IMR-90 (cell line): ENCODE measurements around the gene NADK. TPM values are rescaled to one million over a fixed set of nuclear protein-coding genes. Genes with fewer than 3 reads are reported as not detected.

Experiments
- ATAC-seq: fragments of 200-7000 bp; cut with Tn5 transposase; 2 replicates; pipeline ENCODE4 v1.9.1; 2020; ENCODE audit warnings: low read depth, mild to moderate bottlenecking, moderate library complexity
- BruUV-seq: library from RNA; stranded (reverse); fragments of 400-500 nt; replicated peaks from 2 replicates; lab custom pipeline; 2021; lab: Mats Ljungman, UMichigan
- CTCF ChIA-PET: fragments of 300-600 bp; formaldehyde crosslinking; extraction: SDS; loops from one replicate; lab custom pipeline; 2021; ENCODE audit warnings: antibody characterized with exemption; lab: Yijun Ruan, JAX
- POLR2A ChIA-PET: fragments of 300-600 bp; sonication (Branson Sonifier 250); formaldehyde crosslinking; loops from one replicate; lab custom pipeline; 2022; ENCODE audit warnings: antibody characterized with exemption; ENCODE audit not compliant: unreplicated experiment; lab: Charles Lee
- DNase-seq: peaks from one replicate; pipeline ENCODE4 v3.0.0; 2013
- H2AFZ ChIP-seq: replicated peaks from 2 replicates; pipeline ENCODE3; 2013; ENCODE audit warnings: low read length, mild to moderate bottlenecking; ENCODE audit not compliant: poor library complexity
- H2AK5ac ChIP-seq: 2 replicates; pipeline ENCODE4 v1.6.1; 2013; ENCODE audit warnings: low read depth, low read length, inconsistent platforms
- H2AK9ac ChIP-seq: replicated peaks from 2 replicates; pipeline ENCODE3; 2013; ENCODE audit warnings: mild to moderate bottlenecking, low read depth, low read length, moderate library complexity; ENCODE audit not compliant: poor library complexity
- H2BK120ac ChIP-seq: 2 replicates; pipeline ENCODE4 v1.6.1; 2013; ENCODE audit warnings: low read depth, low read length, inconsistent platforms
- H2BK15ac ChIP-seq: 3 replicates; pipeline ENCODE4 v1.6.1; 2013; ENCODE audit warnings: low read depth, low read length, inconsistent platforms
- H2BK20ac ChIP-seq: 2 replicates; pipeline ENCODE4 v1.6.1; 2013; ENCODE audit warnings: low read depth, mild to moderate bottlenecking, inconsistent platforms, low read length, moderate library complexity
- H2BK5ac ChIP-seq: 2 replicates; pipeline ENCODE4 v1.6.1; 2013; ENCODE audit warnings: mild to moderate bottlenecking, low read depth, low read length, inconsistent platforms; ENCODE audit not compliant: poor library complexity, severe bottlenecking
- H3K14ac ChIP-seq: replicated peaks from 2 replicates; pipeline ENCODE4 v1.6.1; 2013; ENCODE audit warnings: low read depth, low read length, inconsistent platforms
- H3K18ac ChIP-seq: 2 replicates; pipeline ENCODE4 v1.6.1; 2013; ENCODE audit warnings: low read depth, low read length, control low read depth
- H3K23ac ChIP-seq: 2 replicates; pipeline ENCODE4 v1.6.1; 2013; ENCODE audit warnings: low read depth, low read length, inconsistent platforms
- H3K27ac ChIP-seq: 2 replicates; pipeline ENCODE4 v1.5.1; 2013; ENCODE audit warnings: mild to moderate bottlenecking, control low read depth, low read length; ENCODE audit not compliant: insufficient read depth
- H3K27me3 ChIP-seq: 2 replicates; pipeline ENCODE4 v1.6.1; 2013; ENCODE audit warnings: low read length; ENCODE audit not compliant: control insufficient read depth, insufficient read depth
- H3K36me3 ChIP-seq: 2 replicates; pipeline ENCODE4 v1.6.1; 2013; ENCODE audit warnings: low read length, mixed read lengths; ENCODE audit not compliant: control insufficient read depth, insufficient read depth
- H3K4ac ChIP-seq: 2 replicates; pipeline ENCODE4 v1.6.1; 2013; ENCODE audit warnings: low read depth, low read length, inconsistent platforms
- H3K4me1 ChIP-seq: 2 replicates; pipeline ENCODE4 v1.6.1; 2013; ENCODE audit warnings: low read length, mixed read lengths; ENCODE audit not compliant: control insufficient read depth, insufficient read depth
- H3K4me2 ChIP-seq: 2 replicates; pipeline ENCODE4 v1.6.1; 2013; ENCODE audit warnings: low read depth, mild to moderate bottlenecking, control low read depth, low read length, moderate library complexity
- H3K4me3 ChIP-seq: 2 replicates; pipeline ENCODE4 v1.5.1; 2013; ENCODE audit warnings: low read depth, mild to moderate bottlenecking, control low read depth, low read length, moderate library complexity; ENCODE audit not compliant: insufficient read depth
- H3K56ac ChIP-seq: 2 replicates; pipeline ENCODE4 v1.6.1; 2013; ENCODE audit warnings: low read length, inconsistent platforms; ENCODE audit not compliant: insufficient read depth; ENCODE audit errors: extremely low read depth
- H3K79me1 ChIP-seq, 2 experiments: 2 replicates each; pipeline ENCODE4 v1.6.1; 2013; ENCODE audit warnings: low read length in 2 of 2, inconsistent platforms in 1 of 2, low read depth in 1 of 2
- H3K9ac ChIP-seq: 2 replicates; pipeline ENCODE4 v1.6.1; 2013; ENCODE audit warnings: low read depth, low read length, control low read depth
- H3K9me1 ChIP-seq: 2 replicates; pipeline ENCODE4 v1.6.1; 2013; ENCODE audit warnings: low read length, inconsistent platforms; ENCODE audit not compliant: insufficient read depth
- H3K9me3 ChIP-seq: 2 replicates; pipeline ENCODE4 v1.6.1; 2013; ENCODE audit warnings: low read length; ENCODE audit not compliant: control insufficient read depth, insufficient read depth
- H4K20me1 ChIP-seq: 2 replicates; pipeline ENCODE4 v1.6.1; 2013; ENCODE audit warnings: low read length, inconsistent platforms; ENCODE audit not compliant: insufficient read depth
- H4K5ac ChIP-seq: 2 replicates; pipeline ENCODE4 v1.6.1; 2013; ENCODE audit warnings: mild to moderate bottlenecking, low read depth, low read length, control low read depth
- H4K8ac ChIP-seq, 2 experiments: 2 replicates each; pipeline ENCODE4 v1.6.1; 2013; ENCODE audit warnings: low read depth in 2 of 2, low read length in 2 of 2, control low read depth in 1 of 2, inconsistent platforms in 1 of 2
- H4K91ac ChIP-seq: 2 replicates; pipeline ENCODE4 v1.6.1; 2013; ENCODE audit warnings: low read depth, low read length, inconsistent platforms; ENCODE audit not compliant: insufficient read depth
- BHLHE40 ChIP-seq: fragments of 150-350 bp; IDR thresholded peaks from 2 replicates; pipeline ENCODE4 v1.6.1; 2016; ENCODE audit warnings: mild to moderate bottlenecking, low read depth, low read length
- CEBPB ChIP-seq: IDR thresholded peaks from 2 replicates; pipeline ENCODE4 v1.6.1; 2012; ENCODE audit warnings: low read depth, low read length, improper control_type of control experiment
- FOS ChIP-seq: fragments of 150-350 bp; IDR thresholded peaks from 2 replicates; pipeline ENCODE4 v1.6.1; 2016; ENCODE audit warnings: low read depth, low read length
- MAFK ChIP-seq: IDR thresholded peaks from 2 replicates; pipeline ENCODE4 v1.6.1; 2012; ENCODE audit warnings: low read depth, low read length, improper control_type of control experiment
- MAZ ChIP-seq: IDR thresholded peaks from 2 replicates; pipeline ENCODE4 v1.6.1; 2012; ENCODE audit warnings: low read depth, mild to moderate bottlenecking, low read length, improper control_type of control experiment, moderate library complexity, borderline replicate concordance
- MXI1 ChIP-seq: IDR thresholded peaks from 2 replicates; pipeline ENCODE4 v1.6.1; 2012; ENCODE audit warnings: low read depth, mild to moderate bottlenecking, low read length, moderate library complexity, borderline replicate concordance
- POLR2A ChIP-seq: IDR thresholded peaks from 2 replicates; pipeline ENCODE4 v1.6.1; 2012; ENCODE audit warnings: mild to moderate bottlenecking, low read depth, low read length
- RFX5 ChIP-seq: IDR thresholded peaks from 2 replicates; pipeline ENCODE4 v1.8.0; 2012; ENCODE audit warnings: low read depth, mild to moderate bottlenecking, low read length, moderate library complexity
- SMC3 ChIP-seq: fragments of 150-350 bp; IDR thresholded peaks from 2 replicates; pipeline ENCODE4 v1.6.1; 2016; ENCODE audit warnings: low read depth, mild to moderate bottlenecking, antibody characterized with exemption, low read length, moderate library complexity
- USF2 ChIP-seq: fragments of 150-350 bp; IDR thresholded peaks from 2 replicates; pipeline ENCODE4 v1.6.1; 2017; ENCODE audit warnings: mild to moderate bottlenecking, antibody characterized with exemption, low read length, low read depth
- WGBS, 2 experiments: methylation state at CpG; one replicate each; pipeline versions ENCODE4 v1.1.5 to v1.1.7; 2013; ENCODE audit warnings: missing lambda C conversion rate in 2 of 2; ENCODE audit not compliant: insufficient read length in 1 of 2; ENCODE audit errors: extremely low coverage in 2 of 2; 5-methylcytosine and 5-hydroxymethylcytosine counted together
- dilution Hi-C: fragments of 300-500 bp; cut with HindIII; formaldehyde crosslinking; loops from one replicate; pipeline ENCODE4 v1.14.3; 2018; ENCODE audit warnings: low sequenced_read_pairs; ENCODE audit not compliant: unreplicated experiment
- in situ Hi-C: fragments of 300-500 bp; cut with MboI; formaldehyde crosslinking; loops from 3 replicates; pipeline ENCODE4 v1.14.3; 2019; ENCODE audit warnings: low sequenced_read_pairs, inconsistent platforms, mixed read lengths
- intact Hi-C: fragments of 100-400 bp; cut with micrococcal nuclease; formaldehyde crosslinking; loops from 2 replicates; pipeline ENCODE4 v1.10.0; 2022
- polyA plus RNA-seq, 3 experiments: library from polyadenylated mRNA; depleted of rRNA; stranded (reverse); fragments of >200 nt; gene quantifications; 2 replicates each; pipeline ENCODE4 v1.2.3, GENCODE V29; 2012; ENCODE audit warnings: low replicate concordance in 1 of 3
- total RNA-seq: library from RNA; depleted of rRNA; stranded (reverse); fragments of >200 nt; gene quantifications from 2 replicates; pipeline ENCODE4 v1.2.3, GENCODE V29; 2012
- TF ChIP-seq, protein P1 (sequence below): conservative IDR thresholded peaks from 2 replicates; pipeline ENCODE4 v1.5.1; 2012; ENCODE audit warnings: mild to moderate bottlenecking, low read depth, low read length, improper control_type of control experiment
- TF ChIP-seq, protein P2 (sequence below): fragments of 150-350 bp; IDR thresholded peaks from 2 replicates; pipeline ENCODE4 v1.6.1; 2016; ENCODE audit warnings: low read depth, mild to moderate bottlenecking, low read length, moderate library complexity, borderline replicate concordance

NADK gene
- total and polyA plus RNA-seq, 2 of the 4 experiments (the other 2 are of a cell fraction) = 12.5 to 56.1 TPM

DNA sequence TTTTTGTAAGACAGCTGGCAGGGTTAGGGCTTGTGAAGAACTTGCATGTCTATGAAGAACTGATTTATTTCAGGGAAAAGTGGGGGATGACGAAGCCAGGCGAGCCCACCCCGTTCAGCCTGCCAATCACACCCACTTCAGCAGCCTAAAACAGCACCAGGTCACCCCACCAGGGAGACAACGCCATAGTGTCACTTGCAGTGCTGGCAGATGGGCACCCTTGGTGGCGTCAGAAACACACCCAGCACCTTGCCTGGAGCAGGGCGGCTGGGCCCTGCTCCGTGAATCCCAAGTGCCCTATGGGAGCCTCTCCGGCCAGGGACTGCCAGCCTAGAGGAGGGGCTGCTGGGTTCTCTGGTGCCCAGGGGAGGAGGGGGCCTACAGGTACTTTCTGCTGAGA, 5.0 kb upstream of the NADK start:
- intact Hi-C loops (no loop called here), dilution Hi-C loops (no loop called here), in situ Hi-C loops (loop anchor here (10.0 kb wide), 1 partner anchor 121 kb away; no protein-coding TSS in a partner anchor)
- H3K4ac ChIP-seq = no peak overlapping the region; the same call in 1 of the 2 replicates
- H3K9me1 ChIP-seq = peaks cover 8% of the 10 kb centered on the region
- no peak overlapping the region for H2AK9ac ChIP-seq
- H3K18ac ChIP-seq = no peak overlapping the region
- peaks cover 20 to 50% of the 10 kb centered on the region in 2 experiments for H3K79me1 ChIP-seq
- no TSS peak for BruUV-seq
- no peak overlapping the region for H4K91ac ChIP-seq
- ATAC-seq = no peak
- H2AFZ ChIP-seq = no peak overlapping the region
- H2AK5ac ChIP-seq = no peak overlapping the region
- no peak overlapping the region for H2BK15ac ChIP-seq
- no peaks in the 10 kb centered on the region for H3K27me3 ChIP-seq
- ChIA-PET CTCF (no interaction called here), POLR2A (no interaction called here)
- no CpG with 5 or more reads among the region's 8 CpGs for WGBS, 2 experiments
- no peak overlapping the region for H3K9ac ChIP-seq
- no peak overlapping the region for H4K5ac ChIP-seq
- H3K4me1 ChIP-seq = peaks cover 15% of the 10 kb centered on the region
- H2BK5ac ChIP-seq = no peak overlapping the region
- H2BK20ac ChIP-seq = no peak overlapping the region
- peaks cover 29% of the 10 kb centered on the region for H4K20me1 ChIP-seq
- H3K4me2 ChIP-seq = no peak overlapping the region
- no peak for DNase-seq
- H3K14ac ChIP-seq = no peak overlapping the region
- H3K9me3 ChIP-seq = no peaks in the 10 kb centered on the region
- H3K27ac ChIP-seq = no peak overlapping the region
- peaks cover 33% of the 10 kb centered on the region for H3K36me3 ChIP-seq
- no peak overlapping the region for H3K56ac ChIP-seq
- H3K23ac ChIP-seq = no peak overlapping the region
- TF ChIP-seq, protein P1, sequence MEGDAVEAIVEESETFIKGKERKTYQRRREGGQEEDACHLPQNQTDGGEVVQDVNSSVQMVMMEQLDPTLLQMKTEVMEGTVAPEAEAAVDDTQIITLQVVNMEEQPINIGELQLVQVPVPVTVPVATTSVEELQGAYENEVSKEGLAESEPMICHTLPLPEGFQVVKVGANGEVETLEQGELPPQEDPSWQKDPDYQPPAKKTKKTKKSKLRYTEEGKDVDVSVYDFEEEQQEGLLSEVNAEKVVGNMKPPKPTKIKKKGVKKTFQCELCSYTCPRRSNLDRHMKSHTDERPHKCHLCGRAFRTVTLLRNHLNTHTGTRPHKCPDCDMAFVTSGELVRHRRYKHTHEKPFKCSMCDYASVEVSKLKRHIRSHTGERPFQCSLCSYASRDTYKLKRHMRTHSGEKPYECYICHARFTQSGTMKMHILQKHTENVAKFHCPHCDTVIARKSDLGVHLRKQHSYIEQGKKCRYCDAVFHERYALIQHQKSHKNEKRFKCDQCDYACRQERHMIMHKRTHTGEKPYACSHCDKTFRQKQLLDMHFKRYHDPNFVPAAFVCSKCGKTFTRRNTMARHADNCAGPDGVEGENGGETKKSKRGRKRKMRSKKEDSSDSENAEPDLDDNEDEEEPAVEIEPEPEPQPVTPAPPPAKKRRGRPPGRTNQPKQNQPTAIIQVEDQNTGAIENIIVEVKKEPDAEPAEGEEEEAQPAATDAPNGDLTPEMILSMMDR = no peak
- TF ChIP-seq USF2 (no peak), FOS (no peak), MAZ (no peak), BHLHE40 (no peak), POLR2A (no peak), MXI1 (no peak), SMC3 (no peak), RFX5 (no peak), CEBPB (no peak), MAFK (no peak)
- TF ChIP-seq, protein P2, sequence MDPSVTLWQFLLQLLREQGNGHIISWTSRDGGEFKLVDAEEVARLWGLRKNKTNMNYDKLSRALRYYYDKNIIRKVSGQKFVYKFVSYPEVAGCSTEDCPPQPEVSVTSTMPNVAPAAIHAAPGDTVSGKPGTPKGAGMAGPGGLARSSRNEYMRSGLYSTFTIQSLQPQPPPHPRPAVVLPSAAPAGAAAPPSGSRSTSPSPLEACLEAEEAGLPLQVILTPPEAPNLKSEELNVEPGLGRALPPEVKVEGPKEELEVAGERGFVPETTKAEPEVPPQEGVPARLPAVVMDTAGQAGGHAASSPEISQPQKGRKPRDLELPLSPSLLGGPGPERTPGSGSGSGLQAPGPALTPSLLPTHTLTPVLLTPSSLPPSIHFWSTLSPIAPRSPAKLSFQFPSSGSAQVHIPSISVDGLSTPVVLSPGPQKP = no peak
- H2BK120ac ChIP-seq = no peak overlapping the region
- H4K8ac ChIP-seq = no peak overlapping the region
- no peak overlapping the region for H3K4me3 ChIP-seq
